ENCODE measurements around the gene CNNM3.

GRCh38 chr2:96801786-96802595 lies 14.1 kb upstream of the CNNM3 start:
- TF ChIP-seq CTCF (conservative IDR thresholded peaks at IDR 0.05; ENCODE audit: low read length) (no peak), EZH2phosphoT487 (IDR thresholded peaks at IDR 0.05; ENCODE audit: borderline replicate concordance, low read depth, low read length) (no peak)
